HG02885 (cell line): ENCODE results near the gene PRPF40B.
"Not testable (repeated sequence)": the region's sequence is repeated elsewhere in the genome, so short reads cannot be mapped to it uniquely, and the experiment has no call there.

Experiments used
- ATAC-seq: cut with Tn5 transposase; IDR thresholded peaks from one replicate; pipeline ENCODE4 v1.9.1; 2021; ENCODE audit warnings: mild to moderate bottlenecking; ENCODE audit not compliant: unreplicated experiment, poor library complexity

PRPF40B gene

DNA sequence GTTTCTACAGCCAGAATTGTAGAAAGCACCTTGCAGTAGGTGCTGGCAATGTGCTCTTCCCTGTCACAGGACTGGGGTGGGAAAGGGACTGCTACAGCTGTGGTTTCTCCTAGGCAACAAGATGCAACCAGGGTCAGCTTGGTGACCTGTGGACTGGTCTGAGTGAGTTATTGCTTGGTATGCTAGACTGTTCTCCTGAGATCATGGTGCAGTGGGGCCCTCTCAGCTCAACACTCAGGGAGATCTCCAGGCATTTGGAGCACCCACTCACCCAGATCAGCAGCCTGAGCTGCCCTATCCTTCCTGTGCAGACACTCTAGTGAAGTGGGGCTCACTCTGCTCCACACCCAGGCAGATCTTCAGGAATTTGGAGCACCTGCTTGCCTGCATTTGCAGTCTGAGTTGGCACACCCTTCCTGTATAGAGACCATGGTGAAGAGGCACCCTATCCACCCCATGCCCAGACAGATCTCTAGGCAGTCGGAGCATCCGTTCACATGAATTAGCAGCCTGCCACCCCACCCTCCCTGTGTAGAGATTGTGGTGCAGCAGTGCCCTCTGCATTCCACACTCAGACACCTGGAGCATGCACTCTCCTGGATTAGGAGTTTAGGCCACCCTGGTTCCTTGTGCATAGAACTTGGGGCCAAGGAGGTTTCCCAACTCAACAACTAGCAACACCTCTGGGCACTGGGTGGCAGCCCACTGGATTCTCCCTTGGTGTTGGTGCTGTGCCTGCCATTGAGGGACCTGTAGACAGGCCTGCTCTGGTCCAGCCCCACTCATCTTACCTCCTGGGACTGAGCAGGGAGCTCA is 14.1 kb upstream of the PRPF40B start:
- no peak for ATAC-seq

DNA sequence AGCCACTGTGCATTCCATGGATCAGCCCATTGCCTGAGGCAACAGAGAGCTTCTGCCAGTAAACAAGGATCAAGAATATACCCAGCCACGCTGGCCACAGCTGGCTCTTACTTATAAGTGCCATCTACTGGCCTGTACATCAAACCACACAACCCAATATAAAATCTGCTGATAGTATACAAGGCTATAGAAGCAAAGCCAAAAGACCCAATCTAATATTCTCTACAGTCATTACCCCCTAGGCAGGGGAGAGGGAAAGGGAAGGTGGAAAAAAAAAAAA is 13.5 kb upstream of the PRPF40B start:
- ATAC-seq: no peak

DNA sequence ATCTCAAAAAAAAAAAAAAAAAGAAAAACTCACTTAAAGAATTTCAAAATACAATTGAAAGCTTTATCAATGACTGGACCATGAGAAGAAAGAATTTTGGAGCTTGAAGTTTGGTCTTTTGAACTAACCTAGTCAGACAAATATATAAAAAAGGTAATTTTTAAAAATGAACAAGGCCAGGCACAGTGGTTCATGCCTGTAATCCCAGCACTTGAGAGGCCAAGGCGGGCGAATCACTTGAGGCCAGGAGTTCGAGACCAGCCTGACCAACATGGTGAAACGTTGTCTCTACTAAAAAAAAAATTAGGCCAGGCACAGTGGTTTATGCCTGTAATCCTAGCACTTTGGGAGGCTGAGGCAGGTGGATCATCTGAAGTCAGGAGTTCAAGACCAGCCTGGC is 12.6 kb upstream of the PRPF40B start:
- not testable (repeated sequence) for ATAC-seq

DNA sequence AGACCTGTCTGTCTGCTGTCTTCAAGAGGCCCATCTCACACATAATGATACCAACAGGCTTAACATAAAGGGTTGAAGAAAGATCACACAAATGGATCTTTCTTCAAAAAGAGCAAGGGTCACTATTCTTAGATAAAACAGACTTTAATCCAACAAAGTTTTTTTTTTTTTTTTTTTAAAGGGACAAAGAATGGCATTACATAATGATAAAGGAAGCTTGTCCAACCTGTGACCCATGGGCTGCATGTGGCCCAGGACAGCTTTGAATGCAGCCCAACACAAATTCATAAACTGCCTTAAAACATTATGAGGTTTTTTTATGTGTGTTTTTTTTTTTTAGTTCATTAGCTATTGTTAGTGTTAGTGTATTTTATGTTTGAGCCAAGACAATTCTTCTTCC is 11.2 kb upstream of the PRPF40B start:
- ATAC-seq: no peak

DNA sequence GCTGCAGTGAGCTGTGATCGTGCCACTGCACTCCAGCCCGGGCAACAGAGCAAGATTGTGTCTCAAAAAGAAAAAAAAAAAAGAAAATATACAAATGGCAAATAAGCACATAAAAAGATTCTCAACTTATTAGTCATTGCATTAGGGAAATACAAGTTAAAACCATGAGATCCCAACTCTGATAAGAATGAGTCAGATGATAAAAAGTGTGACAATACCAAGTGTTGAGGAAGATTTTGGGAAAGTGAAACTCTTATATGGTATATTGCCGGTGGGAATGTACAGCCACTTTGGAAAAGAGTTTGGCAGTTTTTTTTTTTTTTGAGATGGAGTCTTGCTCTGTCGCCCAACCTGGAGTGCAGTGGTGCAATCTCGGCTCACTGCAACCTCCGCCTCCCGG is 7.6 kb upstream of the PRPF40B start:
- no peak for ATAC-seq

DNA sequence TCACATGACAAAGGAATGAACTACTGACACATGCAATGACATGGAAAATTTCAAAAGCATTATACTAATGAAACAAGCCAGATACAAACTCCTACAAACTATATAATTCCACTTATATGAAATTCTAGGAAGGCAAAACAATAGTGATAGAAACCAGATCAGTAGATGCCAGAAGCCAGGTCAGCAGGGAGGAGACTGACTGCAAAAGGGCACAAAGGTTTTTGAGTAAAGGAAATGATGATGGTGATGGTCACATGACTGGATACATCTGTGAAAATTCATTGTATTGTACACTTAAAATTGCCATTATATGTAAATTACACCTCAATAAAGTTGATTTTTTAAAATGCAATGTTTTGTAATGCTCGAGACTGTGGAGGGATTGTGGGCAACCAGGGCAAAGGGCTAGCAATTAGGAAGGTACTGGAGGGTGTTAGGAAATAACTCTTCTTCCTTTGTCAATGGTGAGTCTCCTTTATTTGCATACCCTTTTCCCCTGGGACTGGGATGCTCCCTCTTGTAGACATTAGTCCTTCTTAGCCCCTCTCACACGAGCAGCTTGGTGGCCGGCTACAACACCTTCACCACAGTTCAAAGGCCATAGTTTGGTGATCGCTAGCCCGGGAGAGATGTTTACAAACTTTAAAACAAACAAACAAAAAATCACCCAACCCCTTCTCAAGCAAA is 6.7 kb upstream of the PRPF40B start:
- ATAC-seq: no peak

DNA sequence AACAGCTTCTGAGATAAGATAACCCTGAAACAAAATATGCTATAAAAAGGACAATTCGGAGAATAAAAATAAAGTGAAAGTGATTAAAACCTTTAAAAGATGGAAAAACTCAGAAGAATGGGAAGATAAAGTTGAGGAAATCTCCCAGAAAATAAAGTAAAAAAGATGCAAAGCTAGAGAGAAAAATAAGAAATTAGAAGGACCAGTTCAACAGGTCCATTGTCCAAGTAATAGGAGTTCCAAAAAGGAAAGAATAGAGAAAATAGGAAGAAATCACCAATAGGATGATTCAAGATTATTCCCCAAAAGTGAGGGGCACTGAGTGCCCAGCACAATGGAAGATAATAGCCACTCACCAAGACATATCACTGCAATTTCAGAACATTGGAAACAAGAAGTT is 4.8 kb upstream of the PRPF40B start:
- ATAC-seq: no peak

DNA sequence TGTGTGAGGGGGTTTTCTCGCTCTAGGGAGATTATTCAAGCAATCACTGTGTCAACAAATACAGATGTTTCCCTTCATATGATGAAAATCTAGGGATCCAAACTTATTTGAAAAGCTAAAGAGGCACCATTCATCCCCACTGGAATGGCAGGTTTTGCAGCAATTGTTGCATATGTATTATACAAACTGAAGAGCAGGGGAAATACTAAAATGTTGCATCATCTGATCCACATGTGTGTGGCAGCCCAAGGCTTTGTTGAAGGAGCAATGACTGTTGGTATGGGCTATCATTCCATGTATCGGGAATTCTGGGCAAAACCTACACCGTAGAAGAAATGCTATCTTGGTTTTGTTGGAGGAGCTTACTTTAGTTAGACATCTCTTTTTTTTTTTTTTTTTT is 4.1 kb upstream of the PRPF40B start:
- no peak for ATAC-seq

DNA sequence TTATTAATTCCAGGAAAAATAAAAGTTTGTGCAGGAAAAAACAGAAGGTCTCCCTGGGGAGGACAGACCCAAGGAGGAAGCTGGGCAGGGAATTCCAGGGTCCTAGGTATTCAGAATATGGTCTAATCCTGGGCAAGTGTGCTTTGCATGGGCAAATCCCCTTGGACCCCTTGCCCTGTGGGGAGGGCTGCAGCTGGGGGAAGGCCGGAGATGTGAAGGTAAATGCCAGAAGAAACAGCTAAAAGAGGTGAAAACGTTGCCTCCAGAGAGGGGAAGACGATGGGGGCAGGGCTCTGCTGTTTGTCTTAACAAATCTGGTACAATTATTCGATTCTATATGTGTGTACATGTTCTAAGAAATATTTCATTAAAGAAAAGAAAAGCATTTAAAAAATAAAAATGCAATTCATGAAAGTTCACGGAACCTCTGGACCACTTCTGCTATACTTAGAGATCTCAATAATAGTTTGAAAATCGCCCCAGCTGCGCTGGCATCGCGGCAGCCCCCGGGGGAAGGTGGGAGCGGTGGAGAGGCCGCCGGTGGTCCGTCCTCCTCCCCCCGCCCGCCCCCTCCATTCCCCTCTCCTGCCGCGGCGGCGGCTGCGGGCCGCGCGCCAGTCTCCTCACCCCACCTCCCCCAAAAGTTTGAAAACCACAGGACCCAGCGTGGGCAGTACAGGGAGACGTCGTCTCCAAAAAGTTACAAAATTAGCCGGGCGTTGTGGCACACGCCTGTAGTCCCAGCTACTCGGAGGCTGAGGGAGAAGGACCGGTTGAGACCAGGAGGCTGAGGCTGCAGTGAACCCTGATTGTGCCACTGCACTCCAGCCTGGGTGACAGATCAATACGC is 1.5 kb upstream of the PRPF40B start:
- no peak for ATAC-seq

DNA sequence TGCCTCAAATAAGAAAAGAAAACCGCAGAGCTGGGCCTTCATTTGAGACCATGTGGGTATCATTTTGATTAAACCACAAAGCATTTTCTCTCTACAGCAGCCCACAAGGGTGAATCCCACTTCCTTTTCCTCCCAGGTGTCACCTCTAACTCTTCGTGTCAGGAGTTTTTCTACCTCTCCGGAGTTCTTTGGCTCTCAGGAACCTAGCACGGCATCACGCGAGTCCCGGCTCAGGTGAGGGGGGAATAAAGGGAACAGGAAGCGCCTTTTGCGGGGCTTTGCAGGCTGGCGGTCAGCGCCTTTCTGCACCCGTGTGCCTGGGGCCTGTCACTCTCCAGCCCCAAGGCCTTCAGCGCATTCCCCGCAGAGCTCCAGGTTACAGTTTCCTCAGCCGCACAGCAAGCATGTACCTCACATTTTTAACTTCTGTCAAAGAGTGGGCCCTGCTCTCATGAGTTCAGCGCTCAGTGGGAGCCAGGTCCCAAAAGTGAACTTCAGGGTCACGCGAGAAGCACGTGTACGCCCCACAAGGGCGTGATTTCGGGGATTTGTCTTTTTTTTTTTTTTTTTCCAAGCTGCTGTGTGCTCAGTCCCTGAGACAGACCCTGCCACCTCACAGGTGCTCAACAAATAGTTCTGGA is 740 bp upstream of the PRPF40B start:
- peak; percentile 26 for ATAC-seq

DNA sequence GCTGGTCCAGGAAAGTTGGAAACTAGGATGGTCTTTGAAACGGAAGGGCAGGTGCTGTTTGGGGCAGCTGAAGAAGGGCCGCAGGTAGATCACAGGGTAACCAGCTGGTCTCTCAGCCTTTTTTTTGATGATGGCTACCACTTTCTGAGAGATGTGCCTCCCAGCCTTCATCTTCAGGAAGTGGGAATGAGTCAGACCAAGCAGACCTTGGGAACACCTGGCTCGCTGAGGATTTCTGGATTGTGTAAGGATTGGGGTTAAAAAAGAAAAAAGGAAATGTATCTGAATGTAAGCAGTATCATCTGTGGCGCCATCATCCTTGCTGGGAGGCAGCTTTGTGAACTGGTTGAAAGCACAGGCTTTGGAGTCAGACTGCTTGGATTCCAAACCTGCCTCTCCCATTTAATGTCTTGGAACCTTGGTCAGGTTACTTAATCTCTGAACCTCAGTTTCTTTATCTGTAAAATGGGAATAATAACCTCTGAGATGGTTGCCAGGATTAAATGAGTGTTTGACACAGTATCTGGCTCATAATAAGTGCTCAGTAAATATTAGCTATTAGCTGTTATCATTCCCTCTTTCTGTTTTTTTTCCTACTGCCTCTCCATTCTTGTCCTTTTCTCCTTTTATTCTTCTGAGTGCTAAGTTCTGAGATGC is 1.7 kb downstream of the PRPF40B start:
- no peak for ATAC-seq

DNA sequence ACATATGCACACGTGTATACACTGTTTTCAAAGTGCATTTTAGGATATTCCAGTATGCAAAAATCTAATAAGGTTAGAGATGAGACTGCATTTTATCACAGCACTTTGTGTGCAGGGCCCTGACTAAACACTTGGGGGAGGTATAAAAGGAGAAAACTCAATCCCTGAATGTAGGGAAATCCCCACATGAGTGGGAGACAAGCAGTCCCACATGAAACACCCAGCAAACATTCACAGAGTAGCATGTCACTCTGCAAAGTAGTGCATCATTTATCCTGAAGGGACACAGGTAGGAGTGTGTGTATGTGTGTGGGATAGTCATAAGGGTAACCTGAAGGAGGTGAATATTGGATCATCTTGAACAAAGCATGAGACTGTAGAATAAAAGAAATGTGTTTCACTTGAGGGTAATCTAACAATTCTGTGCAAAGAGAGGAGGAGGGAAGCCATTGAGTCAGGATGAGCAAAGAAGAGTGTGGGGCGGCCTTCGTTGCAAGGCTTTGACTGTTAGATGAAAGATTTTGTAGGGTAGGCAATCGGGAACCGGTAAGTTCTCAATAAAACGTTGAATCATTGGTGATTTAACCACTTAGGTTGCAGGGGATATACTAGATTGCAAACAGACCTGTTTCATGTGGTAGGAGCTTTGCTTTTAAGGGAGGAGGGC is 2.9 kb downstream of the PRPF40B start:
- no peak for ATAC-seq

DNA sequence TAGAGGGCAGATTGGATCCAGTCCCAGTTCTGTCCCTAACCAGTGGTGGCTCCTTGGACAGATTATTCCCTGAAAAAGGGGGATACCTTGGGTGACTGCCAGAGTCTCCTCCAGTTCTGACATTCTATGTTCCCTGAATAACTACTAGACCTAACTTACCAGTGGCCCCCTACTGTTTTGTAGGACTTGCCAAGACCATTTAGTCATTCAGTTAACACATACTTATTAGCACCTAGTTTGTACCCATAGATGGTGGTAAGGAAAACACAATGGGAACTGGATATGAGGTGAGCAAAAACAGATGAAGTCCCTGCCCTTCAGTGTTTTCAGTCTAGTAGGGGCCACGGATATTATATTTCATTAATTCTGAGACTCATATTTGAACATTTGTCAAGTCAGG is 3.5 kb downstream of the PRPF40B start:
- no peak for ATAC-seq

DNA sequence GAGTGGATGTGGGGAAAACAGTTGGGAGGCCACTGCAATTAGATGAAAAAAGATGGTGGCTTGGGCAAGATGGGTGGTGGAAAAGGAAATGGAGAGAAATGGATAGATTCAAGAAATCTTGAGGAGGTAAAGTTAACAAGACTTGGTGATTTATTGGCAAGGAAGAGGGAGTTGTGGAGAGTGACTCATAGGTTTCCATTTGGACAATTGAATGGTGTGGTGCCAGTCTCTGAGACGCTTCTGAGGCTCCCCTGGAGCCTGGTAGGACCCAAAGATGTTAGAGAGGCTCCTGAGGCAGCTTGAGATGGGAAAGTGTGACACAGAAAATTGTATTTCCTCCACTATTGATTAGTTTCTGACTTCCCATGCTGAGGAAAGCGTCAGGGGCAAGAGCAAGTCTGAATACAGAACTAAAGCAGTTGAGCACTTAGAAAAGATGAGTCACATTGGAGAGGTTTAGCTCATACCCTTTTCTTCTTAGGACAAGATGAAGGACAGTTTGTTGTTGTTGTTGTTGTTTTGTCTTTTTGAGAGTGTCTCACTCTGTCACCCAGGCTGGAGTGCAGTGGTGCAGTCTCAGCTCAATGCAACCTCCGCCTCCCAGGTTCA is 4.5 kb downstream of the PRPF40B start:
- ATAC-seq: no peak

DNA sequence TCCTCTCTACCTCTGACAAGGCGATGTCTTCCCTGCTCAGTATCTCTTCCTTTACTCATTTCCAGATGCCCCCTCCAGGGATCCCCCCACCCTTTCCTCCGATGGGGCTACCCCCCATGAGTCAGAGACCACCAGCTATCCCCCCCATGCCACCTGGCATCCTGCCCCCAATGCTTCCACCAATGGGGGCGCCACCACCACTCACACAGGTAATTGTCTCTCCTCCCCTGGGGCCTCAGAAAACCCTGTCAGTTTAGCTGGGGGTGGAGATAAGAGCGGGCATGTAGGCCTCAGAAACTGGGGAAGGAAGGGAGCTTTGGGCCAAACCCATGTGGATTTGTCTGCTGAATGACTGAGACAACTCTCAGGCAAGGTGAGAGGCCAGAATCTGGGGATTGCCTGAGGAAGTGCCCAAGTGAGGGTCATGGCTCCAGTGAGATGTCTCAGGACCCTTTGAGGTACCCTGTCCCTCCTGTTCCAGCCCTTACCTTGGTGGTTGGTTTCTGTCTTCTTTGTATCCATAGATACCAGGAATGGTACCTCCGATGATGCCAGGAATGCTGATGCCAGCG is 8.1 kb downstream of the PRPF40B start:
- ATAC-seq: no peak

DNA sequence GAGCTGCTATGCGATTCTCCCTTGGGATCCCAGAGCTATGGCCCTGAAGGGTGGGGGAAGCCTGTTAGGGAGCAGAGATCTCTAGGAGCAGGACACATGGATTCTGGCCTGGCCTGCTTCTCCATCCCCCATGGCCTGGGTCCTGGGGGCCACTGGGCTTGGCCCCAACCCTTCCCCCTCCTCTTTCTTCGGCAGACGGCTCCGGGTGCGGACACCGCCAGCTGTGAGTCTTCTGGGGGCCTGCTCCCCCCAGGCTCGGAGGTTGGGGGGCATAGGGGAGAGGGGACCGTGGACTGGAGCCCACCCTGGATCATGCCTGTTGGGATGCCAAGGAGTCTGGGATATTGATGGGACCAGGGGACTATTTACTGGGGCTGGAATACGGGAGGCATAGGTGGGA is 9.0 kb downstream of the PRPF40B start:
- no peak for ATAC-seq

DNA sequence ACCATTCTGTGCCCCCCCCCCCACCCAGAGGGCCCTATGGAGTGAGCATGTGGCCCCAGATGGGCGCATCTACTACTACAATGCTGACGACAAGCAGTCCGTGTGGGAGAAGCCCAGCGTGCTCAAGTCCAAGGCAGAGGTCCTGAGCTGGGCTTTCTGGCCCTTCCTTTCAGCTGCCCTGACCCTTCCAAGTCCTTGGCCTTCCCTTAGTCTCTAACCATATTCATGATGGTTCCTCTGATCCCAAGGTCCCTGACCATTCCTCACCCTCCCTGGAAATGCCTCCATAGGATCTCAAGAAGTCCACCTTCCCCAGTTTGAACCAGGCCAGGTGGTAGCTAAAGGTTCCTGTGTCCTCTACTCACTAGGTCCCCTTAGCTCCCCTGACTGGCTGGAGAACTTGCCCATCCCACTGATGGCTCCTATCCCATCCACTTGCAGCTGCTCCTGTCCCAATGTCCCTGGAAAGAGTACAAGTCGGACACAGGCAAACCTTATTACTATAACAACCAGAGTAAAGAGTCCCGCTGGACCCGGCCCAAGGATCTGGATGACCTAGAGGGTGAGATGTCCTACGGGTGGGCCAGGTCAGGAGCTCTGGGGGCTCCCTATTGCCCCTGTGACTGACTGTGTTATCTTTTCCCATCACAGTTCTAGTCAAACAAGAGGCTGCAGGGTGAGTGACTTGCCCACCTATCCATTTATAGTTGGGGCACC is 9.8 kb downstream of the PRPF40B start:
- no peak for ATAC-seq

DNA sequence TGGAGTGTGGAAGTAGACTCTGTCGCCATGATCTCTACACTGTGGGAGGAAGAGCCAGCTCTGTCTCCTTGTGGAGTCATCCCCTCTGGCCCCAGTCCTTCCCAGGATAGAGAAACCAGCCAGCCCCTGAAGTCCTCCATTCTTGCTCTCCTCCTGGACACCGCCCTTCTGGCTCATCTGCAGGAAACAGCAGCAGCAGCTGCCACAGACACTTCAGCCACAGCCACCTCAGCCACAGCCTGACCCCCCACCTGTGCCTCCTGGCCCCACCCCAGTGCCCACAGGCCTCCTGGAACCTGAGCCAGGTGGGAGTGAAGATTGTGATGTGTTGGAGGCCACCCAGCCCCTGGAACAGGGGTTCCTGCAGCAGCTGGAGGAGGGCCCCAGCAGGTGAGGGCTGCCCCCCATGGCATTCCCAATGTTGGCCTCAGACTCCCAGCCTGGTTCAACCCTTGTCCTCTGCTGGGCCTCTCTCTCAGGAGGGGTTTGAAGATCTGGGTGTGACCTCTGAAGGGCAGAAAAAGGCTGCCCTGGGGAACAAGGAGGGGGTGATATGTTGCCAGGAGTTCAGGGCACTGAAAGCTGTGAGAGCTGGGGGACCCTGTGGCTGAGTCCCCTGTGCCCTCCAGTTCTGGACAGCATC is 10.5 kb downstream of the PRPF40B start:
- ATAC-seq: no peak
